ENCODE data around the gene MOV10L1.

Gene MOV10L1

DNA sequence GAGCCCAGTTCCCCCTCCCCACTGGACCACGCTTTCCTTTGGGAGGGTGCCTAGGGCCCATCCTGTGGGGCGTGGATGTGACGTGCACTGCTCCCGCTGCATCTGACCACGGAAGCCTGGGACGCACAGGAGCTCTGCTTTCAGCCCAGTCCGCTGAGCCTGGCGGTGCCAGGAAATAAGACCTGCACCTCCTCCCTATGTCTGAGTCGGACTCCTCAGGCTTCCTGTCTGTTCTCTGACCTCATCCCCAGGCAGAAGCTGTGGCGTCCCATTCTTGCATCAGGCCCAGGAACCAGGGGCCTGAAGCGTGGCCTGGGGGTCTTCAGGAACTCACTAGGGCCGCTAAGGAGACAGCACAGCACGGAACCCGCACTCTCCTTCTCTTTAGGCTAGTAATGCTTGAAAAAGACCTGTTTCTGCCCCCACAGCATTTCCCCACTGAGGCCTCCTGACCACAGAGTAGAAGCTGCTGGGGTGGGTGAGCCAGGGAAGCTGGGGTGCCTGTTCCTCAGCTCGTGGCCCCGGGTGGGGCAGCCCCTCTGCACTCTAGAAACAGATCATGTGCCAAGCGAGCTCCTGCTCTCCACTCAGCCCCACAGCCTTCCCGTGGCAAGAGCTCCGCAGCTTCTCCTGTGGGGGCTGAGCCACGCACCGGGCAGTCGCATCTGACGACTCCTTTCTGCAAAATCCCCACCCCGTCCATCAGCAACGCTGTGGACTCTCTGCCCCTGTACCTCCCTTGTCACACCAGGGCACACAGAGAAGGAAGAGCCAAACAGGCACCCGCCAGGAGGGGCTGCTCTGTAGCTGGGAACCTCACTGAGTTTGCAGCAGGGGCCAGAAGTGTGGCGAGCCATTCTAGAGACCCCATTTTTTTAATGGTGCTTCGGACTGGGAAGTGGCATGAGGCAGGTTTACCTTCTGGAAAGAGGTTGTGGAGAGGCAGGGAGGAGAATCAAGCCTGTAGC lies 22.6 kb downstream of the MOV10L1 start:
- H3K4me3 ChIP-seq (ENCODE audit: low read depth, low read length) = no peak overlapping the region
- peak; percentile 84 for DNase-seq (ENCODE audit: low read depth)
- no peak for TF ChIP-seq POLR2A (IDR thresholded peaks at IDR 0.05; ENCODE audit: extremely low read depth, insufficient read length)
- TF ChIP-seq, protein P1, sequence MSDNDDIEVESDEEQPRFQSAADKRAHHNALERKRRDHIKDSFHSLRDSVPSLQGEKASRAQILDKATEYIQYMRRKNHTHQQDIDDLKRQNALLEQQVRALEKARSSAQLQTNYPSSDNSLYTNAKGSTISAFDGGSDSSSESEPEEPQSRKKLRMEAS (IDR thresholded peaks at IDR 0.05; ENCODE audit: low read depth, low read length) = 0 out of 2 replicates have a peak, but pooled peaks have one; percentile 29

- DNase-seq (ENCODE audit: low read depth) = no peak
- TF ChIP-seq, protein P1 (IDR thresholded peaks at IDR 0.05; ENCODE audit: low read depth, low read length) = no peak
- no peak for TF ChIP-seq POLR2A (IDR thresholded peaks at IDR 0.05; ENCODE audit: extremely low read depth, insufficient read length)
- TF ChIP-seq, protein P2, sequence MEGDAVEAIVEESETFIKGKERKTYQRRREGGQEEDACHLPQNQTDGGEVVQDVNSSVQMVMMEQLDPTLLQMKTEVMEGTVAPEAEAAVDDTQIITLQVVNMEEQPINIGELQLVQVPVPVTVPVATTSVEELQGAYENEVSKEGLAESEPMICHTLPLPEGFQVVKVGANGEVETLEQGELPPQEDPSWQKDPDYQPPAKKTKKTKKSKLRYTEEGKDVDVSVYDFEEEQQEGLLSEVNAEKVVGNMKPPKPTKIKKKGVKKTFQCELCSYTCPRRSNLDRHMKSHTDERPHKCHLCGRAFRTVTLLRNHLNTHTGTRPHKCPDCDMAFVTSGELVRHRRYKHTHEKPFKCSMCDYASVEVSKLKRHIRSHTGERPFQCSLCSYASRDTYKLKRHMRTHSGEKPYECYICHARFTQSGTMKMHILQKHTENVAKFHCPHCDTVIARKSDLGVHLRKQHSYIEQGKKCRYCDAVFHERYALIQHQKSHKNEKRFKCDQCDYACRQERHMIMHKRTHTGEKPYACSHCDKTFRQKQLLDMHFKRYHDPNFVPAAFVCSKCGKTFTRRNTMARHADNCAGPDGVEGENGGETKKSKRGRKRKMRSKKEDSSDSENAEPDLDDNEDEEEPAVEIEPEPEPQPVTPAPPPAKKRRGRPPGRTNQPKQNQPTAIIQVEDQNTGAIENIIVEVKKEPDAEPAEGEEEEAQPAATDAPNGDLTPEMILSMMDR (IDR thresholded peaks at IDR 0.05; ENCODE audit: low read depth, low read length) = no peak
- TF ChIP-seq MYC (IDR thresholded peaks at IDR 0.05; ENCODE audit: low read depth, low read length) = no peak
These were observed 24.6 kb downstream of the MOV10L1 start for GRCh38 chr22:50114221-50115021.

DNA sequence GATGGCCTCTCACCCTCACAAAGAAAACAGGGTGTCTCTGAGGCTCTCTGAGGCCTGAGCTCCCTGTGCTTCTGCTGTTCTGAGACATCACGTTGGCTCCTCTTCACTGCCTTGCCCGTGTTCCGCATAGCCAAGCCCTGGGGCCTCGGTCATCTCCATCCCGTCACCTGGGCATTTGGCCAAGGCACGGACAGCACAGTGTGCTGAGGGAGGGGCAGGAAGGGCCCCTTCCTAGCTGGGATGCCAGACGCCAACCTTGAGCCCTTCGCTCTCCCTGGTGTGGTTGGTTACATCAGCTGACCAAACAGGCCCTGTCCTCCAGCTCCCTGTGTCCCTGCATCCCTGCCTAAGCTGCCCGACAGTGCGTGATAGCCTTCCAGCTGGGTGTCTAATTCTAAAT lies 25.9 kb downstream of the MOV10L1 start:
- DNase-seq (ENCODE audit: low read depth) = no peak
- H3K4me3 ChIP-seq (ENCODE audit: low read depth, low read length) = no peak overlapping the region
- TF ChIP-seq MYC (IDR thresholded peaks at IDR 0.05; ENCODE audit: low read depth, low read length) (no peak), POLR2A (IDR thresholded peaks at IDR 0.05; ENCODE audit: extremely low read depth, insufficient read length) (no peak)
- TF ChIP-seq, protein P1 (IDR thresholded peaks at IDR 0.05; ENCODE audit: low read depth, low read length) = no peak
- TF ChIP-seq, protein P2 (IDR thresholded peaks at IDR 0.05; ENCODE audit: low read depth, low read length) = no peak

More at GRCh38 chr22:50114221-50115021, 24.6 kb downstream of the MOV10L1 start:
- no peak overlapping the region for H3K4me3 ChIP-seq (ENCODE audit: low read depth, low read length)

- no peak for DNase-seq (ENCODE audit: low read depth)
- no peak overlapping the region for H3K4me3 ChIP-seq (ENCODE audit: low read depth, low read length)
These were observed 27.5 kb downstream of the MOV10L1 start for GRCh38 chr22:50117168-50117762.

GRCh38 chr22:50118129-50118528 lies 28.3 kb downstream of the MOV10L1 start:
- no peak overlapping the region for H3K4me3 ChIP-seq (ENCODE audit: low read depth, low read length)
- TF ChIP-seq MYC (IDR thresholded peaks at IDR 0.05; ENCODE audit: low read depth, low read length) = no peak
- TF ChIP-seq, protein P1 (IDR thresholded peaks at IDR 0.05; ENCODE audit: low read depth, low read length) = no peak
- TF ChIP-seq POLR2A (IDR thresholded peaks at IDR 0.05; ENCODE audit: extremely low read depth, insufficient read length) = no peak
- TF ChIP-seq, protein P2 (IDR thresholded peaks at IDR 0.05; ENCODE audit: low read depth, low read length) = no peak
- DNase-seq (ENCODE audit: low read depth) = no peak

More at GRCh38 chr22:50117168-50117762, 27.5 kb downstream of the MOV10L1 start:
- TF ChIP-seq, protein P1 (IDR thresholded peaks at IDR 0.05; ENCODE audit: low read depth, low read length) = no peak
- no peak for TF ChIP-seq POLR2A (IDR thresholded peaks at IDR 0.05; ENCODE audit: extremely low read depth, insufficient read length)
- TF ChIP-seq MYC (IDR thresholded peaks at IDR 0.05; ENCODE audit: low read depth, low read length) = no peak
- TF ChIP-seq, protein P2 (IDR thresholded peaks at IDR 0.05; ENCODE audit: low read depth, low read length) = no peak
